IMR-90 (cell line): ENCODE results near the gene ARAP1. TPM values are rescaled to one million over a fixed set of nuclear protein-coding genes. Genes with fewer than 3 reads are reported as not detected.

Experiments used
- ATAC-seq: fragments of 200-7000 bp; cut with Tn5 transposase; 2 replicates; pipeline ENCODE4 v1.9.1; 2020; ENCODE audit warnings: low read depth, mild to moderate bottlenecking, moderate library complexity
- BruUV-seq: library from RNA; stranded (reverse); fragments of 400-500 nt; replicated peaks from 2 replicates; lab custom pipeline; 2021; lab: Mats Ljungman, UMichigan
- CTCF ChIA-PET: fragments of 300-600 bp; formaldehyde crosslinking; extraction: SDS; loops from one replicate; lab custom pipeline; 2021; ENCODE audit warnings: antibody characterized with exemption; lab: Yijun Ruan, JAX
- POLR2A ChIA-PET: fragments of 300-600 bp; sonication (Branson Sonifier 250); formaldehyde crosslinking; loops from one replicate; lab custom pipeline; 2022; ENCODE audit warnings: antibody characterized with exemption; ENCODE audit not compliant: unreplicated experiment; lab: Charles Lee
- DNase-seq: peaks from one replicate; pipeline ENCODE4 v3.0.0; 2013
- H2AFZ ChIP-seq: replicated peaks from 2 replicates; pipeline ENCODE3; 2013; ENCODE audit warnings: low read length, mild to moderate bottlenecking; ENCODE audit not compliant: poor library complexity
- H2AK5ac ChIP-seq: 2 replicates; pipeline ENCODE4 v1.6.1; 2013; ENCODE audit warnings: low read depth, low read length, inconsistent platforms
- H2AK9ac ChIP-seq: replicated peaks from 2 replicates; pipeline ENCODE3; 2013; ENCODE audit warnings: mild to moderate bottlenecking, low read depth, low read length, moderate library complexity; ENCODE audit not compliant: poor library complexity
- H2BK120ac ChIP-seq: 2 replicates; pipeline ENCODE4 v1.6.1; 2013; ENCODE audit warnings: low read depth, low read length, inconsistent platforms
- H2BK15ac ChIP-seq: 3 replicates; pipeline ENCODE4 v1.6.1; 2013; ENCODE audit warnings: low read depth, low read length, inconsistent platforms
- H2BK20ac ChIP-seq: 2 replicates; pipeline ENCODE4 v1.6.1; 2013; ENCODE audit warnings: low read depth, mild to moderate bottlenecking, inconsistent platforms, low read length, moderate library complexity
- H2BK5ac ChIP-seq: 2 replicates; pipeline ENCODE4 v1.6.1; 2013; ENCODE audit warnings: mild to moderate bottlenecking, low read depth, low read length, inconsistent platforms; ENCODE audit not compliant: poor library complexity, severe bottlenecking
- H3K14ac ChIP-seq: replicated peaks from 2 replicates; pipeline ENCODE4 v1.6.1; 2013; ENCODE audit warnings: low read depth, low read length, inconsistent platforms
- H3K18ac ChIP-seq: 2 replicates; pipeline ENCODE4 v1.6.1; 2013; ENCODE audit warnings: low read depth, low read length, control low read depth
- H3K23ac ChIP-seq: 2 replicates; pipeline ENCODE4 v1.6.1; 2013; ENCODE audit warnings: low read depth, low read length, inconsistent platforms
- H3K27ac ChIP-seq: 2 replicates; pipeline ENCODE4 v1.5.1; 2013; ENCODE audit warnings: mild to moderate bottlenecking, control low read depth, low read length; ENCODE audit not compliant: insufficient read depth
- H3K27me3 ChIP-seq: 2 replicates; pipeline ENCODE4 v1.6.1; 2013; ENCODE audit warnings: low read length; ENCODE audit not compliant: control insufficient read depth, insufficient read depth
- H3K36me3 ChIP-seq: 2 replicates; pipeline ENCODE4 v1.6.1; 2013; ENCODE audit warnings: low read length, mixed read lengths; ENCODE audit not compliant: control insufficient read depth, insufficient read depth
- H3K4ac ChIP-seq: 2 replicates; pipeline ENCODE4 v1.6.1; 2013; ENCODE audit warnings: low read depth, low read length, inconsistent platforms
- H3K4me1 ChIP-seq: 2 replicates; pipeline ENCODE4 v1.6.1; 2013; ENCODE audit warnings: low read length, mixed read lengths; ENCODE audit not compliant: control insufficient read depth, insufficient read depth
- H3K4me2 ChIP-seq: 2 replicates; pipeline ENCODE4 v1.6.1; 2013; ENCODE audit warnings: low read depth, mild to moderate bottlenecking, control low read depth, low read length, moderate library complexity
- H3K4me3 ChIP-seq: 2 replicates; pipeline ENCODE4 v1.5.1; 2013; ENCODE audit warnings: low read depth, mild to moderate bottlenecking, control low read depth, low read length, moderate library complexity; ENCODE audit not compliant: insufficient read depth
- H3K56ac ChIP-seq: 2 replicates; pipeline ENCODE4 v1.6.1; 2013; ENCODE audit warnings: low read length, inconsistent platforms; ENCODE audit not compliant: insufficient read depth; ENCODE audit errors: extremely low read depth
- H3K79me1 ChIP-seq, 2 experiments: 2 replicates each; pipeline ENCODE4 v1.6.1; 2013; ENCODE audit warnings: low read length in 2 of 2, inconsistent platforms in 1 of 2, low read depth in 1 of 2
- H3K9ac ChIP-seq: 2 replicates; pipeline ENCODE4 v1.6.1; 2013; ENCODE audit warnings: low read depth, low read length, control low read depth
- H3K9me1 ChIP-seq: 2 replicates; pipeline ENCODE4 v1.6.1; 2013; ENCODE audit warnings: low read length, inconsistent platforms; ENCODE audit not compliant: insufficient read depth
- H3K9me3 ChIP-seq: 2 replicates; pipeline ENCODE4 v1.6.1; 2013; ENCODE audit warnings: low read length; ENCODE audit not compliant: control insufficient read depth, insufficient read depth
- H4K20me1 ChIP-seq: 2 replicates; pipeline ENCODE4 v1.6.1; 2013; ENCODE audit warnings: low read length, inconsistent platforms; ENCODE audit not compliant: insufficient read depth
- H4K5ac ChIP-seq: 2 replicates; pipeline ENCODE4 v1.6.1; 2013; ENCODE audit warnings: mild to moderate bottlenecking, low read depth, low read length, control low read depth
- H4K8ac ChIP-seq, 2 experiments: 2 replicates each; pipeline ENCODE4 v1.6.1; 2013; ENCODE audit warnings: low read depth in 2 of 2, low read length in 2 of 2, control low read depth in 1 of 2, inconsistent platforms in 1 of 2
- H4K91ac ChIP-seq: 2 replicates; pipeline ENCODE4 v1.6.1; 2013; ENCODE audit warnings: low read depth, low read length, inconsistent platforms; ENCODE audit not compliant: insufficient read depth
- BHLHE40 ChIP-seq: fragments of 150-350 bp; IDR thresholded peaks from 2 replicates; pipeline ENCODE4 v1.6.1; 2016; ENCODE audit warnings: mild to moderate bottlenecking, low read depth, low read length
- CEBPB ChIP-seq: IDR thresholded peaks from 2 replicates; pipeline ENCODE4 v1.6.1; 2012; ENCODE audit warnings: low read depth, low read length, improper control_type of control experiment
- FOS ChIP-seq: fragments of 150-350 bp; IDR thresholded peaks from 2 replicates; pipeline ENCODE4 v1.6.1; 2016; ENCODE audit warnings: low read depth, low read length
- MAFK ChIP-seq: IDR thresholded peaks from 2 replicates; pipeline ENCODE4 v1.6.1; 2012; ENCODE audit warnings: low read depth, low read length, improper control_type of control experiment
- MAZ ChIP-seq: IDR thresholded peaks from 2 replicates; pipeline ENCODE4 v1.6.1; 2012; ENCODE audit warnings: low read depth, mild to moderate bottlenecking, low read length, improper control_type of control experiment, moderate library complexity, borderline replicate concordance
- MXI1 ChIP-seq: IDR thresholded peaks from 2 replicates; pipeline ENCODE4 v1.6.1; 2012; ENCODE audit warnings: low read depth, mild to moderate bottlenecking, low read length, moderate library complexity, borderline replicate concordance
- POLR2A ChIP-seq: IDR thresholded peaks from 2 replicates; pipeline ENCODE4 v1.6.1; 2012; ENCODE audit warnings: mild to moderate bottlenecking, low read depth, low read length
- RCOR1 ChIP-seq: IDR thresholded peaks from 2 replicates; pipeline ENCODE4 v1.6.1; 2012; ENCODE audit warnings: mild to moderate bottlenecking, low read length, improper control_type of control experiment; ENCODE audit not compliant: insufficient replicate concordance
- RFX5 ChIP-seq: IDR thresholded peaks from 2 replicates; pipeline ENCODE4 v1.8.0; 2012; ENCODE audit warnings: low read depth, mild to moderate bottlenecking, low read length, moderate library complexity
- SMC3 ChIP-seq: fragments of 150-350 bp; IDR thresholded peaks from 2 replicates; pipeline ENCODE4 v1.6.1; 2016; ENCODE audit warnings: low read depth, mild to moderate bottlenecking, antibody characterized with exemption, low read length, moderate library complexity
- USF2 ChIP-seq: fragments of 150-350 bp; IDR thresholded peaks from 2 replicates; pipeline ENCODE4 v1.6.1; 2017; ENCODE audit warnings: mild to moderate bottlenecking, antibody characterized with exemption, low read length, low read depth
- WGBS, 2 experiments: methylation state at CpG; one replicate each; pipeline versions ENCODE4 v1.1.5 to v1.1.7; 2013; ENCODE audit warnings: missing lambda C conversion rate in 2 of 2; ENCODE audit not compliant: insufficient read length in 1 of 2; ENCODE audit errors: extremely low coverage in 2 of 2; 5-methylcytosine and 5-hydroxymethylcytosine counted together
- dilution Hi-C: fragments of 300-500 bp; cut with HindIII; formaldehyde crosslinking; loops from one replicate; pipeline ENCODE4 v1.14.3; 2018; ENCODE audit warnings: low sequenced_read_pairs; ENCODE audit not compliant: unreplicated experiment
- in situ Hi-C: fragments of 300-500 bp; cut with MboI; formaldehyde crosslinking; loops from 3 replicates; pipeline ENCODE4 v1.14.3; 2019; ENCODE audit warnings: low sequenced_read_pairs, inconsistent platforms, mixed read lengths
- intact Hi-C: fragments of 100-400 bp; cut with micrococcal nuclease; formaldehyde crosslinking; loops from 2 replicates; pipeline ENCODE4 v1.10.0; 2022
- polyA plus RNA-seq, 3 experiments: library from polyadenylated mRNA; depleted of rRNA; stranded (reverse); fragments of >200 nt; gene quantifications; 2 replicates each; pipeline ENCODE4 v1.2.3, GENCODE V29; 2012; ENCODE audit warnings: low replicate concordance in 1 of 3
- total RNA-seq: library from RNA; depleted of rRNA; stranded (reverse); fragments of >200 nt; gene quantifications from 2 replicates; pipeline ENCODE4 v1.2.3, GENCODE V29; 2012
- TF ChIP-seq, protein P1 (sequence below): conservative IDR thresholded peaks from 2 replicates; pipeline ENCODE4 v1.5.1; 2012; ENCODE audit warnings: mild to moderate bottlenecking, low read depth, low read length, improper control_type of control experiment

The ARAP1 gene
- total and polyA plus RNA-seq, 2 of the 4 experiments (the other 2 are of a cell fraction) = 37.6 to 63.1 TPM

DNA sequence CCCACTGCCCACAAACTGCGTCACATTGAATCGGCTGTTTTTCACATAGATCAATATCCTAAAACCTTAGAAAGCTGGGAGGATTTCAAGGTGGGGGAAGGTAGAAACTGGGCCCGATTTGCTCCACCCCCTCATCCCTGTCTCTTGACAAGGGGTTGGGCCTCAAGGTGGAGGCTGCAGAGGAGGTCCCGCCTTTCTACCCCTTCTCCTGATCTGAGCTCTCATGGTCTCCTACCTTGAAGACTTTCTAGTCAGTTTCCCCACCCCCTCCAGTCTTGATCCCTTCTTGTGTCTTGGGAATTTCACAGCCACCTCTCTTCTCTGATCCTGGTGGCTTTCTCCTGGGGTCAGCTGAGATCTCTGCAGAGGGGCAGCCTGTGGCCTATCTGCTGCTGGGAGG, 46.2 kb upstream of the ARAP1 start:
- Histone ChIP-seq H2AFZ (no peak overlapping the region), H2BK15ac (no peak overlapping the region), H4K8ac (no peak overlapping the region), H3K36me3 (no peaks in the 10 kb centered on the region), H4K91ac (no peak overlapping the region), H3K14ac (no peak overlapping the region), H3K9me3 (no peaks in the 10 kb centered on the region), H3K56ac (no peak overlapping the region), H3K9ac (no peak overlapping the region), H3K4me1 (peaks cover 2% of the 10 kb centered on the region; the same call in 1 of the 2 replicates), H3K9me1 (peaks cover 2% of the 10 kb centered on the region; the same call in 1 of the 2 replicates), H3K4me2 (no peak overlapping the region), H2AK5ac (no peak overlapping the region), H3K27me3 (no peaks in the 10 kb centered on the region), H3K23ac (no peak overlapping the region), H3K79me1 (peaks cover 0 to under 1% of the 10 kb centered on the region in 2 experiments; a peak in 1 of 4 replicates), H3K18ac (no peak overlapping the region), H2AK9ac (no peak overlapping the region), H4K5ac (no peak overlapping the region), H3K4me3 (no peak overlapping the region), H3K4ac (no peak overlapping the region), H2BK20ac (no peak overlapping the region), H4K20me1 (peaks cover 6% of the 10 kb centered on the region; the same call in 1 of the 2 replicates), H3K27ac (no peak overlapping the region), H2BK120ac (no peak overlapping the region), H2BK5ac (no peak overlapping the region)
- CTCF ChIA-PET = no interaction called here
- intact Hi-C loops = no loop called here
- POLR2A ChIA-PET = interaction anchor here (0.5 kb wide), 1 partner anchor 73 kb away, joined by 6 read pairs; no protein-coding TSS in a partner anchor
- dilution Hi-C loops = no loop called here
- DNase-seq (no peak), ATAC-seq (no peak)
- TF ChIP-seq FOS (no peak), MAFK (no peak), USF2 (no peak), SMC3 (no peak), CEBPB (no peak), MAZ (no peak), BHLHE40 (no peak), RFX5 (no peak), RCOR1 (no peak), MXI1 (no peak), POLR2A (no peak)
- TF ChIP-seq, protein P1, sequence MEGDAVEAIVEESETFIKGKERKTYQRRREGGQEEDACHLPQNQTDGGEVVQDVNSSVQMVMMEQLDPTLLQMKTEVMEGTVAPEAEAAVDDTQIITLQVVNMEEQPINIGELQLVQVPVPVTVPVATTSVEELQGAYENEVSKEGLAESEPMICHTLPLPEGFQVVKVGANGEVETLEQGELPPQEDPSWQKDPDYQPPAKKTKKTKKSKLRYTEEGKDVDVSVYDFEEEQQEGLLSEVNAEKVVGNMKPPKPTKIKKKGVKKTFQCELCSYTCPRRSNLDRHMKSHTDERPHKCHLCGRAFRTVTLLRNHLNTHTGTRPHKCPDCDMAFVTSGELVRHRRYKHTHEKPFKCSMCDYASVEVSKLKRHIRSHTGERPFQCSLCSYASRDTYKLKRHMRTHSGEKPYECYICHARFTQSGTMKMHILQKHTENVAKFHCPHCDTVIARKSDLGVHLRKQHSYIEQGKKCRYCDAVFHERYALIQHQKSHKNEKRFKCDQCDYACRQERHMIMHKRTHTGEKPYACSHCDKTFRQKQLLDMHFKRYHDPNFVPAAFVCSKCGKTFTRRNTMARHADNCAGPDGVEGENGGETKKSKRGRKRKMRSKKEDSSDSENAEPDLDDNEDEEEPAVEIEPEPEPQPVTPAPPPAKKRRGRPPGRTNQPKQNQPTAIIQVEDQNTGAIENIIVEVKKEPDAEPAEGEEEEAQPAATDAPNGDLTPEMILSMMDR = no peak
- no CpG with 5 or more reads among the region's 4 CpGs for WGBS, 2 experiments
- no TSS peak for BruUV-seq
- in situ Hi-C loops = no loop called here
